Psoas muscle (tissue), 8 donors: ENCODE results near the gene N4BP3. TPM values are rescaled to one million over a fixed set of nuclear protein-coding genes. Genes with fewer than 3 reads are reported as not detected.

Experiments used
- ATAC-seq, 4 donors: fragments of 200-7000 bp; cut with Tn5 transposase; one replicate each; pipeline ENCODE4 v1.9.1; 2020; ENCODE audit warnings: moderate library complexity in 3 of 4, mild to moderate bottlenecking in 2 of 4
- DNase-seq, 2 donors: peaks; one replicate each; pipeline ENCODE4 v3.0.0-alpha.2; 2020
- H3K27ac ChIP-seq: fragments of 200-600 bp; one replicate; pipeline ENCODE4 v1.8.0; 2022
- H3K27me3 ChIP-seq, 3 donors: fragments of 200-600 bp in 1 of 3; one replicate each; pipeline versions ENCODE4 v1.6.1 to v1.8.0; 2013 to 2022; ENCODE audit warnings: low read length in 2 of 3, mild to moderate bottlenecking in 2 of 3, moderate library complexity in 1 of 3; ENCODE audit not compliant: insufficient read depth in 3 of 3
- H3K36me3 ChIP-seq, 2 donors: fragments of 200-600 bp in 1 of 2; one replicate each; pipeline versions ENCODE4 v1.6.1 to v1.8.0; 2013 to 2022; ENCODE audit warnings: low read depth in 1 of 2, mild to moderate bottlenecking in 1 of 2, moderate library complexity in 1 of 2; ENCODE audit not compliant: insufficient read depth in 1 of 2
- H3K4me1 ChIP-seq: fragments of 200-600 bp; one replicate; pipeline ENCODE4 v1.8.0; 2022
- H3K4me3 ChIP-seq: fragments of 200-600 bp; one replicate; pipeline ENCODE4 v1.8.0; 2022; ENCODE audit warnings: mild to moderate bottlenecking
- H3K9me3 ChIP-seq: fragments of 200-600 bp; one replicate; pipeline ENCODE4 v1.8.0; 2022
- CTCF ChIP-seq: fragments of 200-600 bp; IDR thresholded peaks from one replicate; pipeline ENCODE4 v1.8.0; 2022; ENCODE audit warnings: antibody characterized with exemption
- WGBS, 3 donors: extraction: QIAGEN DNeasy Blood & Tissue Kit; methylation state at CpG; one replicate each; pipeline versions ENCODE4 v1.1.6 to v1.1.7; 2013; 5-methylcytosine and 5-hydroxymethylcytosine counted together
- intact Hi-C, 2 donors: fragments of 100-400 bp; cut with DNase I; formaldehyde crosslinking; loops; one replicate each; pipeline versions ENCODE4 v1.11.0 to v1.14.2; 2022
- polyA plus RNA-seq, 3 donors: library from polyadenylated mRNA; stranded (reverse); fragments of 200-250 nt; gene quantifications; one replicate each; pipeline ENCODE4 v1.2.3, GENCODE V29; 2013
- total RNA-seq, 4 donors: library from RNA; stranded (reverse); fragmentation: NEBNext Ultra II Directional in 2 of 4; extraction: Animal tissue kit (Norgen Biotek cat#: 25700) in 2 of 4; gene quantifications; one replicate each; pipeline versions ENCODE4 v1.2.1 to v1.2.4, GENCODE V29; 2021 to 2023
- donor health status: healthy with polysubstance abuse.
- donor health status: DM: no; HTN: no; CAD: no; lungs with moderate emphysema.
- donor health status: Bipolar disorder and iron deficiency.
- donor health status: healthy.
- donor health status: DM: yes; HTN: yes; CAD: no.
- donor health status: DM: no; HTN: no; CAD: no.
- donor health status: DM: no; HTN: no; CAD: no.
- donor health status: DM: yes; HTN: yes; CAD: no.

Gene N4BP3
- total and polyA plus RNA-seq, 7 donors, result 1.6 to 4.0 (median 2.9) TPM

- H3K27ac ChIP-seq, result no peak overlapping the region
These were observed 36.0 kb downstream of the N4BP3 start for GRCh38 chr5:178149199-178149932.

GRCh38 chr5:178150977-178151734 lies 37.8 kb downstream of the N4BP3 start:
- TF ChIP-seq CTCF, result no peak
- Histone ChIP-seq H3K27ac (peak overlapping the region; percentile 58), H3K4me1 (peaks cover 17% of the 10 kb centered on the region), H3K36me3 (peaks cover 4 to 51% of the 10 kb centered on the region in 2 donors), H3K4me3 (no peak overlapping the region), H3K9me3 (no peaks in the 10 kb centered on the region), H3K27me3 (no peaks in the 10 kb centered on the region)
- intact Hi-C loops, result no loop called here
- ATAC-seq, result no peak
- DNase-seq, result no peak
- 46 to 60% (median 54%) methylated on average over 10 to 11 of the region's 11 CpGs for WGBS, 3 donors

More at GRCh38 chr5:178149199-178149932, 36.0 kb downstream of the N4BP3 start:
- DNase-seq (no peak), ATAC-seq (no peak)
- intact Hi-C loops, result no loop called here
- 77 to 80% (median 79%) methylated on average over 11 of the region's 11 CpGs for WGBS, 3 donors
- Histone ChIP-seq H3K36me3 (peaks cover 4 to 69% of the 10 kb centered on the region in 2 donors), H3K9me3 (no peaks in the 10 kb centered on the region), H3K4me3 (no peak overlapping the region), H3K4me1 (peaks cover 22% of the 10 kb centered on the region), H3K27me3 (no peaks in the 10 kb centered on the region)
- TF ChIP-seq CTCF, result no peak

GRCh38 chr5:178152491-178153444 lies 39.4 kb downstream of the N4BP3 start:
- Histone ChIP-seq H3K27ac (peak overlapping the region; percentile 88), H3K27me3 (no peaks in the 10 kb centered on the region), H3K36me3 (peaks cover 4 to 35% of the 10 kb centered on the region in 2 donors), H3K9me3 (no peaks in the 10 kb centered on the region), H3K4me3 (peak overlapping the region; percentile 96), H3K4me1 (peaks cover 17% of the 10 kb centered on the region)
- ATAC-seq, result no peak
- TF ChIP-seq CTCF, result no peak
- no peak for DNase-seq
- WGBS, 3 donors, result 46 to 47% (median 47%) methylated on average over 31 of the region's 31 CpGs
- intact Hi-C loops, result no loop called here

- Histone ChIP-seq H3K36me3 (peaks cover 4 to 26% of the 10 kb centered on the region in 2 donors), H3K27me3 (no peaks in the 10 kb centered on the region), H3K4me1 (peaks cover 17% of the 10 kb centered on the region), H3K9me3 (no peaks in the 10 kb centered on the region), H3K27ac (peak within 1 kb of the TSS; percentile 88), H3K4me3 (peak within 1 kb of the TSS; percentile 96)
- ATAC-seq, result peak; percentile 98 to 99 (median 99)
- peak; percentile 97 to 99 for DNase-seq
- intact Hi-C loops, result loop anchor here in 1 of 2 donors (1.0 kb wide), 1 partner anchor 27 kb away; no protein-coding TSS in a partner anchor
- 2 to 4% (median 3%) methylated on average over 65 to 68 of the region's 68 CpGs for WGBS, 3 donors
- TF ChIP-seq CTCF, result no peak
These were observed 40.4 kb downstream of the N4BP3 start, which contains the start of gene NHP2 for GRCh38 chr5:178153530-178154340. Gene NHP2, minus strand, starts transcription at chr5:178153885. Its CDS starts 68 bp downstream, at chr5:178153817.
